Psoas muscle (tissue), 8 donors: Measurements from ENCODE around the gene WTAP. TPM values are rescaled to one million over a fixed set of nuclear protein-coding genes. Genes with fewer than 3 reads are reported as not detected.
"Not testable (repeated sequence)": the region's sequence is repeated elsewhere in the genome, so short reads cannot be mapped to it uniquely, and the experiment has no call there.

Experiments used
- ATAC-seq, 4 donors: fragments of 200-7000 bp; cut with Tn5 transposase; one replicate each; pipeline ENCODE4 v1.9.1; 2020; ENCODE audit warnings: moderate library complexity in 3 of 4, mild to moderate bottlenecking in 2 of 4
- DNase-seq, 2 donors: peaks; one replicate each; pipeline ENCODE4 v3.0.0-alpha.2; 2020
- H3K27ac ChIP-seq: fragments of 200-600 bp; one replicate; pipeline ENCODE4 v1.8.0; 2022
- H3K27me3 ChIP-seq, 3 donors: fragments of 200-600 bp in 1 of 3; one replicate each; pipeline versions ENCODE4 v1.6.1 to v1.8.0; 2013 to 2022; ENCODE audit warnings: low read length in 2 of 3, mild to moderate bottlenecking in 2 of 3, moderate library complexity in 1 of 3; ENCODE audit not compliant: insufficient read depth in 3 of 3
- H3K36me3 ChIP-seq, 2 donors: fragments of 200-600 bp in 1 of 2; one replicate each; pipeline versions ENCODE4 v1.6.1 to v1.8.0; 2013 to 2022; ENCODE audit warnings: low read depth in 1 of 2, mild to moderate bottlenecking in 1 of 2, moderate library complexity in 1 of 2; ENCODE audit not compliant: insufficient read depth in 1 of 2
- H3K4me1 ChIP-seq: fragments of 200-600 bp; one replicate; pipeline ENCODE4 v1.8.0; 2022
- H3K4me3 ChIP-seq: fragments of 200-600 bp; one replicate; pipeline ENCODE4 v1.8.0; 2022; ENCODE audit warnings: mild to moderate bottlenecking
- H3K9me3 ChIP-seq: fragments of 200-600 bp; one replicate; pipeline ENCODE4 v1.8.0; 2022
- CTCF ChIP-seq: fragments of 200-600 bp; IDR thresholded peaks from one replicate; pipeline ENCODE4 v1.8.0; 2022; ENCODE audit warnings: antibody characterized with exemption
- WGBS, 3 donors: extraction: QIAGEN DNeasy Blood & Tissue Kit; methylation state at CpG; one replicate each; pipeline versions ENCODE4 v1.1.6 to v1.1.7; 2013; 5-methylcytosine and 5-hydroxymethylcytosine counted together
- intact Hi-C, 2 donors: fragments of 100-400 bp; cut with DNase I; formaldehyde crosslinking; loops; one replicate each; pipeline versions ENCODE4 v1.11.0 to v1.14.2; 2022
- polyA plus RNA-seq, 3 donors: library from polyadenylated mRNA; stranded (reverse); fragments of 200-250 nt; gene quantifications; one replicate each; pipeline ENCODE4 v1.2.3, GENCODE V29; 2013
- total RNA-seq, 4 donors: library from RNA; stranded (reverse); fragmentation: NEBNext Ultra II Directional in 2 of 4; extraction: Animal tissue kit (Norgen Biotek cat#: 25700) in 2 of 4; gene quantifications; one replicate each; pipeline versions ENCODE4 v1.2.1 to v1.2.4, GENCODE V29; 2021 to 2023
- donor health status: healthy with polysubstance abuse.
- donor health status: DM: no; HTN: no; CAD: no; lungs with moderate emphysema.
- donor health status: Bipolar disorder and iron deficiency.
- donor health status: healthy.
- donor health status: DM: yes; HTN: yes; CAD: no.
- donor health status: DM: no; HTN: no; CAD: no.
- donor health status: DM: no; HTN: no; CAD: no.
- donor health status: DM: yes; HTN: yes; CAD: no.

WTAP gene
- total and polyA plus RNA-seq, 7 donors: 51.8 to 284 (median 131) TPM

DNA sequence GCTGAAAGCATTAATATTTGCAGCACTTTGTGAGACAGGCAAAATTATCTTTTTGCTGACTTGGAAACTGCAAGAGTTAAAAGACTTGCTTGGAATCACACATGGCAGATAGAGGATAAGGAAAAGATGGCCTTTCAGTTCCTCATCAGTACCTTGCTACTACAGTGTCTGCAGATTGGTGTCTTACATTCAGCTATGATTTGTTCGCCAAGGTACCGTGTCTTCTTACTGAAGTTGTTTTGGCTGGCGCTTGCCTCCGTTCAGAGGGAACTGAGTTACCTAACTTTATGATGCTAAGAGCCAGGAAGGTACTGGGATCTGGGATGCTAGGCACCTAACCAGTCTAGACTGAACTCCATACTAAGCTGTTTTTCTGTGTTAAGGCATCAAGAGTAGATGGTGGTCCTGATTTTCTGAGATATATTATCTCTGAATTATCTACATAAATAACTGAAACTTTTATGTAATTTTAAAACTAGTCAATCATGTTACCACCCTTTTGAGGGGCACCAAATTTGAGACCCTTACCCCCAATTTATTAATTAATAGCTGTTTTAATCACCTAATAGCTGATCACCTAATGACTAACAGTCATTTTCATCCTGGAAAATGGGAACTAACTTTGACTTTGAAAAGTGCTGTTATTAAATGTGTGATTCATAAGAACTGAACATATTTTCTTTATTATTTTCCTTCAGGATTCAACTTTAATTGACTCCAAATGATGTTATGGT, 2.5 kb downstream of the WTAP start:
- no peak for TF ChIP-seq CTCF
- no peaks in the 10 kb centered on the region for H3K36me3 ChIP-seq
- H3K27ac ChIP-seq: peak overlapping the region; percentile 97
- H3K9me3 ChIP-seq: no peaks in the 10 kb centered on the region
- H3K4me3 ChIP-seq: peak overlapping the region; percentile 90
- no peaks in the 10 kb centered on the region for H3K27me3 ChIP-seq
- ATAC-seq: peak in 3 of 4 donors; percentile 15 to 58 (median 37)
- intact Hi-C loops: loop anchor here in 1 of 2 donors (2.0 to 5.0 kb wide), 2 partner anchors 37 to 58 kb away; partner anchors contain the start of genes SOD2 and TCP1
- 11 to 29% (median 18%) methylated on average over 4 of the region's 4 CpGs for WGBS, 3 donors
- peaks cover 55% of the 10 kb centered on the region for H3K4me1 ChIP-seq
- peak in 1 of 2 donors; percentile 75 for DNase-seq

DNA sequence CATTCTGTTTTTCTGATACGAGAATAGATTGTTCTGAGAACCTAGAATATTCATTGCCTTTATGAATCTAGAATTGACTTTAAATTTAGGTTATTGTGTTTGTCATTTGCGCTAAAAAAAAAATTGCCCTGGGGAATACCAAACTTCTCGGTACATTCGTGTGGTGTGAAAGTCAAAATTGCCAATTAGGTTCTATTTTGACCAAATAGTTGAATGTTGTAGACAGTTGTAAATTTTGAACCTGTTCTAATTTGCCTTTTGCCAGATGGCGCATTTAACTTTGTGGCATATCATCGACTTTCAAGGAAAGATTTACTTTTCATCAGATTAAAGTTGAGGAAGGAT, 3.0 kb downstream of the WTAP start:
- H3K4me3 ChIP-seq: peak overlapping the region; percentile 90
- intact Hi-C loops: loop anchor here in 1 of 2 donors (5.0 kb wide), 1 partner anchor 57 kb away; the partner anchor contains the start of gene TCP1
- WGBS, 3 donors: 50 to 57% (median 53%) methylated on average over 6 of the region's 6 CpGs
- H3K9me3 ChIP-seq: no peaks in the 10 kb centered on the region
- H3K27me3 ChIP-seq: no peaks in the 10 kb centered on the region
- no peak for TF ChIP-seq CTCF
- ATAC-seq (no peak), DNase-seq (no peak)
- H3K27ac ChIP-seq: peak overlapping the region; percentile 97
- no peaks in the 10 kb centered on the region for H3K36me3 ChIP-seq
- peaks cover 54% of the 10 kb centered on the region for H3K4me1 ChIP-seq

GRCh38 chr6:159732550-159732949, 5.2 kb downstream of the WTAP start:
- peaks cover 55% of the 10 kb centered on the region for H3K4me1 ChIP-seq
- not testable (repeated sequence) for H3K36me3 ChIP-seq, ATAC-seq, H3K27me3 ChIP-seq, H3K9me3 ChIP-seq, H3K4me3 ChIP-seq, H3K27ac ChIP-seq, DNase-seq
- intact Hi-C loops: loop anchor here in 1 of 2 donors (5.0 kb wide), 1 partner anchor 55 kb away; the partner anchor contains the start of gene TCP1
- WGBS, 3 donors: 90 to 93% (median 91%) methylated on average over 12 of the region's 12 CpGs

- H3K4me3 ChIP-seq, H3K27me3 ChIP-seq, DNase-seq, H3K9me3 ChIP-seq, H3K27ac ChIP-seq, ATAC-seq: not testable (repeated sequence)
- peaks cover 0 to 18% of the 10 kb centered on the region in 2 donors for H3K36me3 ChIP-seq
- 95 to 98% (median 97%) methylated on average over 12 of the region's 12 CpGs for WGBS, 3 donors
- peaks cover 61% of the 10 kb centered on the region for H3K4me1 ChIP-seq
- intact Hi-C loops: loop anchor here in 1 of 2 donors (5.0 kb wide), 1 partner anchor 54 kb away; the partner anchor contains the start of gene TCP1
These were observed 6.1 kb downstream of the WTAP start for GRCh38 chr6:159733395-159733794.

GRCh38 chr6:159736908-159737307, 9.6 kb downstream of the WTAP start:
- Histone ChIP-seq H3K27ac (no peak overlapping the region), H3K9me3 (no peaks in the 10 kb centered on the region), H3K36me3 (peaks cover 4 to 50% of the 10 kb centered on the region in 2 donors), H3K4me3 (no peak overlapping the region), H3K27me3 (no peaks in the 10 kb centered on the region), H3K4me1 (peaks cover 28% of the 10 kb centered on the region)
- TF ChIP-seq CTCF: no peak
- WGBS, 3 donors: 80 to 84% (median 81%) methylated on average over 7 of the region's 7 CpGs
- DNase-seq (no peak), ATAC-seq (no peak)
- intact Hi-C loops: no loop called here
